Measurements from ENCODE around the gene MTHFSD.

The MTHFSD gene

GRCh38 chr16:86554917-86555703 lies at the start of gene MTHFSD:
TSS of gene MTHFSD (minus strand) at chr16:86555235. CDS start at chr16:86555184, 51 bp downstream.
- peak; percentile 98 for DNase-seq (ENCODE audit: low spot score)
- in situ Hi-C loops (cut with MboI; ENCODE audit: low pct_unique_long_range_greater_than_20kb, low sequenced_read_pairs, unreplicated experiment): no loop called here
- no peak for TF ChIP-seq CTCF (IDR thresholded peaks at IDR 0.05; ENCODE audit: extremely low read depth, insufficient read depth, missing control alignments)

- in situ Hi-C loops (cut with MboI; ENCODE audit: low pct_unique_long_range_greater_than_20kb, low sequenced_read_pairs, unreplicated experiment): no loop called here
- DNase-seq (ENCODE audit: low spot score): peak; percentile 52
- TF ChIP-seq CTCF (IDR thresholded peaks at IDR 0.05; ENCODE audit: extremely low read depth, insufficient read depth, missing control alignments): no peak
These were observed 49.6 kb upstream of the MTHFSD start for GRCh38 chr16:86604436-86605193.

- in situ Hi-C loops (cut with MboI; ENCODE audit: low pct_unique_long_range_greater_than_20kb, low sequenced_read_pairs, unreplicated experiment): no loop called here
- no peak for DNase-seq (ENCODE audit: low spot score)
These were observed 47.5 kb upstream of the MTHFSD start for GRCh38 chr16:86602521-86602920.

GRCh38 chr16:86601356-86601755 lies 46.3 kb upstream of the MTHFSD start:
- TF ChIP-seq CTCF (IDR thresholded peaks at IDR 0.05; ENCODE audit: extremely low read depth, insufficient read depth, missing control alignments): no peak
- in situ Hi-C loops (cut with MboI; ENCODE audit: low pct_unique_long_range_greater_than_20kb, low sequenced_read_pairs, unreplicated experiment): no loop called here
- no peak for DNase-seq (ENCODE audit: low spot score)

More at GRCh38 chr16:86602521-86602920, 47.5 kb upstream of the MTHFSD start:
- TF ChIP-seq CTCF (IDR thresholded peaks at IDR 0.05; ENCODE audit: extremely low read depth, insufficient read depth, missing control alignments): no peak

- in situ Hi-C loops (cut with MboI; ENCODE audit: low pct_unique_long_range_greater_than_20kb, low sequenced_read_pairs, unreplicated experiment): no loop called here
- no peak for DNase-seq (ENCODE audit: low spot score)
- TF ChIP-seq CTCF (IDR thresholded peaks at IDR 0.05; ENCODE audit: extremely low read depth, insufficient read depth, missing control alignments): no peak
These were observed 43.9 kb upstream of the MTHFSD start for GRCh38 chr16:86598607-86599565.

All from GM13977 (cell line).